Ishikawa (cell line): ENCODE results near the gene ZNF662.

Experiments used
- CEBPB ChIP-seq: IDR thresholded peaks from 2 replicates; pipeline ENCODE4 v1.6.1; 2012
- CREB1 ChIP-seq: IDR thresholded peaks from 2 replicates; pipeline ENCODE4 v1.6.1; 2012; ENCODE audit warnings: low read depth
- EGR1 ChIP-seq: IDR thresholded peaks from 2 replicates; pipeline ENCODE4 v1.6.1; 2012
- EP300 ChIP-seq: IDR thresholded peaks from 2 replicates; pipeline ENCODE4 v1.6.1; 2012; ENCODE audit warnings: borderline replicate concordance
- FOXM1 ChIP-seq: IDR thresholded peaks from 2 replicates; pipeline ENCODE4 v1.6.1; 2012; ENCODE audit warnings: low read depth, borderline replicate concordance
- NFIC ChIP-seq: IDR thresholded peaks from 2 replicates; pipeline ENCODE4 v1.6.1; 2012
- RAD21 ChIP-seq: IDR thresholded peaks from 2 replicates; pipeline ENCODE4 v1.6.1; 2012; ENCODE audit warnings: low read depth
- TAF1 ChIP-seq: IDR thresholded peaks from 2 replicates; pipeline ENCODE4 v1.6.1; 2012; ENCODE audit warnings: low read depth, mild to moderate bottlenecking
- TCF12 ChIP-seq: IDR thresholded peaks from 2 replicates; pipeline ENCODE4 v1.6.1; 2012; ENCODE audit warnings: low read depth
- TEAD4 ChIP-seq: IDR thresholded peaks from 2 replicates; pipeline ENCODE4 v1.6.1; 2012
- YY1 ChIP-seq: IDR thresholded peaks from 2 replicates; pipeline ENCODE4 v1.6.1; 2012; ENCODE audit warnings: low read depth
- ZBTB7A ChIP-seq: IDR thresholded peaks from 2 replicates; pipeline ENCODE4 v1.6.1; 2012; ENCODE audit warnings: low read depth
- TF ChIP-seq, protein P1 (sequence below): IDR thresholded peaks from 2 replicates; pipeline ENCODE4 v1.6.1; 2012
- TF ChIP-seq, protein P2 (sequence below): IDR thresholded peaks from 2 replicates; pipeline ENCODE4 v1.6.1; 2012
- TF ChIP-seq, protein P3 (sequence below): IDR thresholded peaks from 2 replicates; pipeline ENCODE4 v1.6.1; 2012; ENCODE audit warnings: low read depth, mild to moderate bottlenecking

Gene ZNF662

DNA sequence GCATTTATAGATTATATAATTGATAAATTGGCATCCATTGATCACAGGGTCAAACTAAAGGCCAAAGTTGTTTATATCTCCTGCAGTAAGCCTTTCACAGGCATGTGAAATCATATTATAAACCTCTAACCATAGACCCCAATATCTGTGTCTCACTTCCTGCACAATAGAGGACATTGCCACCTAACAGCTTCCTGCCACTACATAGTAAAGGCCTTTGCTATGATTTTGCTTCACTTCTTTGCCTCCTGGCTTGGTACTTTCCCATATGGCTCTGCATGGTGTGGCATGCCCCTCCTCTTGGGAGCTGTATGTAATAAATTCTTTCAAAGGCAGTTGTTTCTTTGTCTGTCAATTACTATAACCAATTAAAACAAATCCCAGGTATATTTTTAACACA, 20.4 kb downstream of the ZNF662 start:
- TF ChIP-seq TEAD4 (no peak), EP300 (no peak), EGR1 (no peak), CREB1 (no peak), YY1 (no peak), FOXM1 (no peak), CEBPB (no peak)
- TF ChIP-seq, protein P1, sequence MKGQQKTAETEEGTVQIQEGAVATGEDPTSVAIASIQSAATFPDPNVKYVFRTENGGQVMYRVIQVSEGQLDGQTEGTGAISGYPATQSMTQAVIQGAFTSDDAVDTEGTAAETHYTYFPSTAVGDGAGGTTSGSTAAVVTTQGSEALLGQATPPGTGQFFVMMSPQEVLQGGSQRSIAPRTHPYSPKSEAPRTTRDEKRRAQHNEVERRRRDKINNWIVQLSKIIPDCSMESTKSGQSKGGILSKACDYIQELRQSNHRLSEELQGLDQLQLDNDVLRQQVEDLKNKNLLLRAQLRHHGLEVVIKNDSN: no peak

DNA sequence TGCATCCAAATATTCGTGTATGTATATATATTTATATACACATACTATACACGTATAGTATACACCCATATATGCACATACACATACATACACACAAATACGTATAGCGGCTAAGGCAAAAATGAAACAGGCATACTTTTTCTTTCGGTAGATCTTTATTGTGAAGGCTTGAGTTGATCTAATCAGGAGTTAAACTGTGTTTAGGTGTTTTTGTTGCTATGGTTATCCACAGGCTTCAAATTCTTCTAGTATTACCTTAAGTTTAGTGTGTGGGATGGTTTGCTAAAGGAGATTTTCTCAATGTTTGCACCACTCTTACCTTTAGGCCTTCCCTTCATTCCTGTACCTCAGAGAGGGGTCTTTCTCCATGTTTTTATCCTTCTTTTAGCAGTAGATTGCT, 28.2 kb downstream of the ZNF662 start:
- no peak for TF ChIP-seq ZBTB7A
- TF ChIP-seq TEAD4: no peak
- TF ChIP-seq YY1: no peak
- TF ChIP-seq, protein P2, sequence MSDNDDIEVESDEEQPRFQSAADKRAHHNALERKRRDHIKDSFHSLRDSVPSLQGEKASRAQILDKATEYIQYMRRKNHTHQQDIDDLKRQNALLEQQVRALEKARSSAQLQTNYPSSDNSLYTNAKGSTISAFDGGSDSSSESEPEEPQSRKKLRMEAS: no peak
- TF ChIP-seq CREB1: no peak
- TF ChIP-seq FOXM1: no peak
- TF ChIP-seq EP300: no peak
- TF ChIP-seq NFIC: no peak
- no peak for TF ChIP-seq TAF1
- TF ChIP-seq RAD21: no peak
- TF ChIP-seq, protein P3, sequence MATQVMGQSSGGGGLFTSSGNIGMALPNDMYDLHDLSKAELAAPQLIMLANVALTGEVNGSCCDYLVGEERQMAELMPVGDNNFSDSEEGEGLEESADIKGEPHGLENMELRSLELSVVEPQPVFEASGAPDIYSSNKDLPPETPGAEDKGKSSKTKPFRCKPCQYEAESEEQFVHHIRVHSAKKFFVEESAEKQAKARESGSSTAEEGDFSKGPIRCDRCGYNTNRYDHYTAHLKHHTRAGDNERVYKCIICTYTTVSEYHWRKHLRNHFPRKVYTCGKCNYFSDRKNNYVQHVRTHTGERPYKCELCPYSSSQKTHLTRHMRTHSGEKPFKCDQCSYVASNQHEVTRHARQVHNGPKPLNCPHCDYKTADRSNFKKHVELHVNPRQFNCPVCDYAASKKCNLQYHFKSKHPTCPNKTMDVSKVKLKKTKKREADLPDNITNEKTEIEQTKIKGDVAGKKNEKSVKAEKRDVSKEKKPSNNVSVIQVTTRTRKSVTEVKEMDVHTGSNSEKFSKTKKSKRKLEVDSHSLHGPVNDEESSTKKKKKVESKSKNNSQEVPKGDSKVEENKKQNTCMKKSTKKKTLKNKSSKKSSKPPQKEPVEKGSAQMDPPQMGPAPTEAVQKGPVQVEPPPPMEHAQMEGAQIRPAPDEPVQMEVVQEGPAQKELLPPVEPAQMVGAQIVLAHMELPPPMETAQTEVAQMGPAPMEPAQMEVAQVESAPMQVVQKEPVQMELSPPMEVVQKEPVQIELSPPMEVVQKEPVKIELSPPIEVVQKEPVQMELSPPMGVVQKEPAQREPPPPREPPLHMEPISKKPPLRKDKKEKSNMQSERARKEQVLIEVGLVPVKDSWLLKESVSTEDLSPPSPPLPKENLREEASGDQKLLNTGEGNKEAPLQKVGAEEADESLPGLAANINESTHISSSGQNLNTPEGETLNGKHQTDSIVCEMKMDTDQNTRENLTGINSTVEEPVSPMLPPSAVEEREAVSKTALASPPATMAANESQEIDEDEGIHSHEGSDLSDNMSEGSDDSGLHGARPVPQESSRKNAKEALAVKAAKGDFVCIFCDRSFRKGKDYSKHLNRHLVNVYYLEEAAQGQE: no peak
- TF ChIP-seq CEBPB: no peak
- no peak for TF ChIP-seq TCF12
- TF ChIP-seq EGR1: no peak
- TF ChIP-seq, protein P1: no peak

DNA sequence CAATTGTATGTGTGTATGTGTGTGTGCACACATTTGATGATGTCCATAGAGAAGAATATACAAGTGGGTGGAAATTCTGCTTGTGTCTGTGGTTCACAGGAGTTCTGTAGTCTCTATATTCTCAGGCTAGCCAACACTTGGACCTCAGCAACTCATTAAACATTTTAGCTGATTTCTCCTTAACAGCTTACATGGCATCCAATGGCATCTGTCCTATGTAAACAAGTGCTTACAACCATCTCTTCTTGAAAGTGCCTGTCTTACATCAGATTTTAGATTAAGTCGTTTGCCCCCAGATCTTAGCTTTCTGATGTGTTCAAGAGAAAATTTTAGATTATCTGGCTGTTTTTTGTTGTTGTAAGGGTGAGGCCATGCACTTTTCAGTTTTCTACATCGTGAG, 29.0 kb downstream of the ZNF662 start:
- TF ChIP-seq TCF12: no peak
- TF ChIP-seq YY1: no peak
- TF ChIP-seq EP300: no peak
- no peak for TF ChIP-seq TEAD4
- TF ChIP-seq RAD21: no peak
- TF ChIP-seq CREB1: no peak
- no peak for TF ChIP-seq EGR1
- TF ChIP-seq, protein P3: no peak
- no peak for TF ChIP-seq TAF1
- no peak for TF ChIP-seq FOXM1
- TF ChIP-seq, protein P1: no peak
- TF ChIP-seq CEBPB: no peak
- no peak for TF ChIP-seq NFIC
- no peak for TF ChIP-seq ZBTB7A
- TF ChIP-seq, protein P2: no peak

DNA sequence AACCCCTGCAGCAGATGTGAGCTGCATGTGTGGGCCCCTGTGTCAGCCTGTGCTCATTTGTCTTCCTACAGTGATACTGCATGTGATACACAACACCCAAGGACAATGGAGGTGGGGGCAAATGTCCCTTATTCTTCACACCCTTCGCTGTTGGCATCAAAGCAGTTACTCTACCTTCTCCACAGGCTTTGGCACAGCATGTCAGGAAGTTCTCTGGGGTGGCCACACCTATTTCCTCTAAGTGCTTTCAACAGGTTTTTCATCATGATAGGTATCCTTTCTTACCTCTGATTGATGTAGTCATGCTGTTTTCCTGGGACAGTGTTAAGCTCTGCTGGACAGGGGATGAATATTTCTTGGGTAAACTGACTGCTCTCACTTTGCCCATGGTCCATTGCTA, 29.5 kb downstream of the ZNF662 start:
- TF ChIP-seq NFIC: peak; percentile 40
- TF ChIP-seq TAF1: no peak
- no peak for TF ChIP-seq FOXM1

DNA sequence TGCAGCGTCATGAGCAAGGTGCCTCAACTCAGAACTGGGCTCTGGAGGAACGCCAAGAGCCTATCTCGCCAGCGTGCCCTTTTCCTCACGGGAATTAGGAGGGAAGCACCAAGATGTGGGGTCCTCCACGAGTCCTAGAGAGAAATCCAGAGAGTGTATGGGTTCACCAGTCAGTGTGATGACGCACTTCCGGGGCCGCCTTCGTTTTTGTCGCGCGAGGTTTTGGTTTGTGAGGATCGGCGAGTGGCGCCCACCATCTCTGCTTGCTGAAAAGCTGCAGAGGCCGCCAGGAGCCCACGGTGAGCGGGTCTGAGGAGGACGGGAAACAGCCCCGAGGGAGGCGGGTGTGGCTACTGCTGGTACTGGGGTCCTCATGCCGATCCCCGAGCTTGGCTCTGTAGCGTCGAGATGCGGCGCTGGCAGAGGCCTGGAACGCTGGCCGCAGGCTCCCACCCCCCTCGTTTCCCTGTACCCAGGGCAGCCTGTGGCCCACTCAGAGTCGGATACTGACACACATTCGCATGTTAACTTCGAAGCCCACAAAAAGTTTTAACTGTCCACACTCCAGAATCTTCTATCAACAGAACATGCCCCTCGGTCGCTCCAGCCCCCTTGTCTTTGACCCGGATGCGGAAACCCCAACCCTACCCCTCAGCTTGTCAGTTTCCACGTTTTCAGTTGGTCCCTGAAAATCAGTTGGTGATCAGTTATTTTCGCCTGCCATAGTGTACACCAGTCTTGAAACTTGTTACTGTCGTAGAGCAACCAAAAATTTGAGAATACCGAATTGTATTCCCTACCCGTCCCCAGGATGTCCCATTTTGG, 30.4 kb downstream of the ZNF662 start:
- TF ChIP-seq RAD21: no peak
- TF ChIP-seq TAF1: no peak
- TF ChIP-seq CEBPB: no peak
- TF ChIP-seq TEAD4: no peak
- TF ChIP-seq, protein P3: no peak
- TF ChIP-seq EGR1: no peak
- no peak for TF ChIP-seq ZBTB7A
- no peak for TF ChIP-seq TCF12
- TF ChIP-seq, protein P2: no peak
